ENCODE results near the gene ENTPD2.
A peak's percentile ranks its signal among the peaks of the same experiment; 100 is the strongest.
"Not testable (repeated sequence)": the region's sequence is repeated elsewhere in the genome, so short reads cannot be mapped to it uniquely, and the experiment has no call there.

GRCh38 chr9:137004285-137004684, 49.6 kb downstream of the ENTPD2 start:
- peak; percentile 60 for TF ChIP-seq CTCF (conservative IDR thresholded peaks at IDR 0.05; ENCODE audit: low read length)
- not testable (repeated sequence) for TF ChIP-seq EZH2phosphoT487 (IDR thresholded peaks at IDR 0.05; ENCODE audit: borderline replicate concordance, low read depth, low read length)

All from OCI-LY7 (cell line).